ENCODE results near the gene FARSA.

Gene FARSA

GRCh38 chr19:12946731-12947496 is 13.4 kb upstream of the FARSA start:
- H3K27ac Mint-ChIP-seq = peak overlapping the region; percentile 98
- DNase-seq (ENCODE audit: low spot score in 2 of 2) (no peak), ATAC-seq (no peak)
- H3K36me3 Mint-ChIP-seq = peaks cover 100% of the 10 kb centered on the region
- peaks cover 71% of the 10 kb centered on the region for H3K4me1 Mint-ChIP-seq
- no peaks in the 10 kb centered on the region for H3K9me3 Mint-ChIP-seq
- H3K4me3 Mint-ChIP-seq = peak overlapping the region; percentile 83

GRCh38 chr19:12946092-12946721 is 12.7 kb upstream of the FARSA start:
- ATAC-seq = peak; percentile 73
- DNase-seq (ENCODE audit: low spot score in 2 of 2) = peak in 1 of 2 donors; percentile 74
- H3K4me1 Mint-ChIP-seq = peaks cover 71% of the 10 kb centered on the region
- H3K4me3 Mint-ChIP-seq = peak overlapping the region; percentile 83
- H3K36me3 Mint-ChIP-seq = peaks cover 100% of the 10 kb centered on the region
- H3K27ac Mint-ChIP-seq = peak overlapping the region; percentile 98
- no peaks in the 10 kb centered on the region for H3K9me3 Mint-ChIP-seq

GRCh38 chr19:12945479-12946091 is 12.1 kb upstream of the FARSA start, which contains the start of gene RAD23A:
TSS of gene RAD23A (plus strand) at chr19:12945862. CDS start at chr19:12945949, 87 bp downstream.
- Mint-ChIP-seq H3K27ac (peak within 1 kb of the TSS; percentile 98), H3K36me3 (peaks cover 100% of the 10 kb centered on the region), H3K4me1 (peaks cover 73% of the 10 kb centered on the region), H3K4me3 (peak within 1 kb of the TSS; percentile 83), H3K9me3 (no peaks in the 10 kb centered on the region)
- DNase-seq (ENCODE audit: low spot score in 2 of 2) (peak; percentile 99), ATAC-seq (peak; percentile 85)

GRCh38 chr19:12944104-12944674 is 10.7 kb upstream of the FARSA start:
- peaks cover 100% of the 10 kb centered on the region for H3K36me3 Mint-ChIP-seq
- H3K27ac Mint-ChIP-seq = peak overlapping the region; percentile 98
- peak overlapping the region; percentile 83 for H3K4me3 Mint-ChIP-seq

GRCh38 chr19:12943437-12944044 is 10.0 kb upstream of the FARSA start:
- ATAC-seq (no peak), DNase-seq (ENCODE audit: low spot score in 2 of 2) (no peak)
- Mint-ChIP-seq H3K9me3 (no peaks in the 10 kb centered on the region), H3K4me1 (peaks cover 72% of the 10 kb centered on the region), H3K4me3 (peak overlapping the region; percentile 83), H3K36me3 (peaks cover 100% of the 10 kb centered on the region), H3K27ac (peak overlapping the region; percentile 98)

More at GRCh38 chr19:12944104-12944674, 10.7 kb upstream of the FARSA start:
- ATAC-seq (no peak), DNase-seq (ENCODE audit: low spot score in 2 of 2) (no peak)
- Mint-ChIP-seq H3K4me1 (peaks cover 73% of the 10 kb centered on the region), H3K9me3 (no peaks in the 10 kb centered on the region)

- peaks cover 80% of the 10 kb centered on the region for H3K36me3 Mint-ChIP-seq
- peak overlapping the region; percentile 96 for H3K4me3 Mint-ChIP-seq
- H3K4me1 Mint-ChIP-seq = peaks cover 72% of the 10 kb centered on the region
- peak overlapping the region; percentile 98 for H3K27ac Mint-ChIP-seq
- ATAC-seq (no peak), DNase-seq (ENCODE audit: low spot score in 2 of 2) (no peak)
- H3K9me3 Mint-ChIP-seq = no peaks in the 10 kb centered on the region
Observed at GRCh38 chr19:12940897-12941296, 7.4 kb upstream of the FARSA start.

GRCh38 chr19:12939975-12940423 is 6.5 kb upstream of the FARSA start:
- peaks cover 71% of the 10 kb centered on the region for H3K36me3 Mint-ChIP-seq
- peak overlapping the region; percentile 96 for H3K4me3 Mint-ChIP-seq
- ATAC-seq = no peak

GRCh38 chr19:12938779-12939601 is 5.5 kb upstream of the FARSA start:
- peak; percentile 3 for ATAC-seq
- DNase-seq (ENCODE audit: low spot score in 2 of 2) = peak in 1 of 2 donors; percentile 69

More at GRCh38 chr19:12939975-12940423, 6.5 kb upstream of the FARSA start:
- H3K9me3 Mint-ChIP-seq = no peaks in the 10 kb centered on the region
- peak overlapping the region; percentile 98 for H3K27ac Mint-ChIP-seq
- peaks cover 64% of the 10 kb centered on the region for H3K4me1 Mint-ChIP-seq
- no peak for DNase-seq (ENCODE audit: low spot score in 2 of 2)

GRCh38 chr19:12937927-12938778 is 4.6 kb upstream of the FARSA start, which contains the start of gene CALR:
TSS of gene CALR (plus strand) at chr19:12938609. CDS start at chr19:12938680, 71 bp downstream.
- Mint-ChIP-seq H3K4me3 (peak within 1 kb of the TSS; percentile 96), H3K27ac (peak within 1 kb of the TSS; percentile 98), H3K4me1 (peaks cover 57% of the 10 kb centered on the region), H3K36me3 (peaks cover 59% of the 10 kb centered on the region), H3K9me3 (no peaks in the 10 kb centered on the region)
- peak; percentile 93 for ATAC-seq
- DNase-seq (ENCODE audit: low spot score in 2 of 2) = peak; percentile 98 to 100

More at GRCh38 chr19:12938779-12939601, 5.5 kb upstream of the FARSA start:
- H3K4me1 Mint-ChIP-seq = peaks cover 57% of the 10 kb centered on the region
- H3K4me3 Mint-ChIP-seq = peak overlapping the region; percentile 96
- peak overlapping the region; percentile 98 for H3K27ac Mint-ChIP-seq
- no peaks in the 10 kb centered on the region for H3K9me3 Mint-ChIP-seq
- peaks cover 61% of the 10 kb centered on the region for H3K36me3 Mint-ChIP-seq

GRCh38 chr19:12937093-12937926 is 3.8 kb upstream of the FARSA start:
- Mint-ChIP-seq H3K9me3 (no peaks in the 10 kb centered on the region), H3K4me3 (peak overlapping the region; percentile 96), H3K27ac (peak overlapping the region; percentile 98), H3K36me3 (peaks cover 59% of the 10 kb centered on the region), H3K4me1 (peaks cover 58% of the 10 kb centered on the region)
- DNase-seq (ENCODE audit: low spot score in 2 of 2) (no peak), ATAC-seq (no peak)

- Mint-ChIP-seq H3K4me3 (peak overlapping the region; percentile 96), H3K27ac (no peak overlapping the region), H3K4me1 (peaks cover 61% of the 10 kb centered on the region), H3K9me3 (no peaks in the 10 kb centered on the region), H3K36me3 (peaks cover 59% of the 10 kb centered on the region)
- ATAC-seq (no peak), DNase-seq (ENCODE audit: low spot score in 2 of 2) (no peak)
Observed at GRCh38 chr19:12936582-12936981, 3.1 kb upstream of the FARSA start.

GRCh38 chr19:12935071-12935470 is 1.6 kb upstream of the FARSA start:
- H3K9me3 Mint-ChIP-seq = no peaks in the 10 kb centered on the region
- peaks cover 56% of the 10 kb centered on the region for H3K4me1 Mint-ChIP-seq
- ATAC-seq (no peak), DNase-seq (ENCODE audit: low spot score in 2 of 2) (no peak)
- peaks cover 59% of the 10 kb centered on the region for H3K36me3 Mint-ChIP-seq
- no peak overlapping the region for H3K4me3 Mint-ChIP-seq
- no peak overlapping the region for H3K27ac Mint-ChIP-seq
